ENCODE results near the gene MTNR1A. TPM values are rescaled to one million over a fixed set of nuclear protein-coding genes. Genes with fewer than 3 reads are reported as not detected.

MTNR1A gene
- total and polyA plus RNA-seq, 2 donors (not counting 3 experiments of a cell fraction or from before 2014, with no cell fraction given): not detected

- Histone ChIP-seq H2AFZ (ENCODE audit: low read depth, low read length) (no peak overlapping the region), H3K9me1 (replicated peaks; ENCODE audit: control insufficient read depth, extremely low read depth, insufficient read depth, low read length) (no peaks in the 10 kb centered on the region), H3K4me1 (ENCODE audit: control insufficient read depth, extremely low read depth, insufficient read depth, low read length) (no peaks in the 10 kb centered on the region), H3K9me3 (replicated peaks; ENCODE audit: control insufficient read depth, insufficient read depth, low read length) (peaks cover 6% of the 10 kb centered on the region), H3K27ac (ENCODE audit: insufficient read depth, low read depth, low read length) (no peak overlapping the region), H3K79me2 (ENCODE audit: control insufficient read depth, insufficient read depth, low read length) (no peaks in the 10 kb centered on the region), H3K4me2 (ENCODE audit: insufficient read depth, low read length) (no peak overlapping the region), H3K27me3 (ENCODE audit: control insufficient read depth in 2 of 2, insufficient read depth in 2 of 2, low read length in 2 of 2) (no peaks in the 10 kb centered on the region), H3K4me3 (replicated peaks in 1 of 3; ENCODE audit: insufficient read depth in 1 of 3, low read depth in 1 of 3, low read length in 3 of 3) (no peak overlapping the region), H4K20me1 (replicated peaks; ENCODE audit: control insufficient read depth, extremely low read depth, insufficient read depth, low read length) (no peaks in the 10 kb centered on the region), H3K9ac (replicated peaks; ENCODE audit: extremely low read depth, insufficient read depth, low read length) (no peak overlapping the region), H3K36me3 (ENCODE audit: control insufficient read depth in 2 of 2, extremely low read depth in 1 of 2, insufficient read depth in 2 of 2, low read length in 2 of 2) (no peaks in the 10 kb centered on the region)
- CTCF ChIA-PET: no interaction called here
- BruUV-seq (replicated peaks): no TSS peak
- no peak for FAIRE-seq
- POLR2A ChIA-PET: no interaction called here
- TF ChIP-seq POLR2A (IDR thresholded peaks at IDR 0.05; ENCODE audit: low read depth, low read length) (no peak), GATA2 (IDR thresholded peaks at IDR 0.05; ENCODE audit: insufficient read depth, insufficient read length, low read depth, low read length) (no peak), JUN (IDR thresholded peaks at IDR 0.05; ENCODE audit: borderline replicate concordance, insufficient read depth, insufficient read length, low read depth) (no peak), MYC (IDR thresholded peaks at IDR 0.05; ENCODE audit: low read depth, low read length) (no peak), CTCF (IDR thresholded peaks at IDR 0.05; ENCODE audit: extremely low read depth in 1 of 2, insufficient read depth in 1 of 2, low read depth in 1 of 2, low read length in 2 of 2) (no peak), POLR2AphosphoS5 (IDR thresholded peaks at IDR 0.05; ENCODE audit: insufficient read depth, low read depth, low read length) (no peak), MAX (IDR thresholded peaks at IDR 0.05; ENCODE audit: insufficient read depth, insufficient read length) (no peak), EZH2 (IDR thresholded peaks at IDR 0.05; ENCODE audit: borderline replicate concordance, low read depth, low read length, severe bottlenecking) (no peak), FOS (IDR thresholded peaks at IDR 0.05; ENCODE audit: borderline replicate concordance, insufficient read depth, low read length) (no peak)
- dilution Hi-C loops (cut with MboI; ENCODE audit: extremely low pct_ligation_motif_present, low sequenced_read_pairs): no loop called here
- intact Hi-C loops (cut with micrococcal nuclease): no loop called here
- no peak for DNase-seq (ENCODE audit: low read depth, low spot score)
Observed at GRCh38 chr4:186569533-186570192, 14.3 kb upstream of the MTNR1A start.

Data from endothelial cell of umbilical vein (primary cell).